ENCODE data around the gene PRMT3.

DNA sequence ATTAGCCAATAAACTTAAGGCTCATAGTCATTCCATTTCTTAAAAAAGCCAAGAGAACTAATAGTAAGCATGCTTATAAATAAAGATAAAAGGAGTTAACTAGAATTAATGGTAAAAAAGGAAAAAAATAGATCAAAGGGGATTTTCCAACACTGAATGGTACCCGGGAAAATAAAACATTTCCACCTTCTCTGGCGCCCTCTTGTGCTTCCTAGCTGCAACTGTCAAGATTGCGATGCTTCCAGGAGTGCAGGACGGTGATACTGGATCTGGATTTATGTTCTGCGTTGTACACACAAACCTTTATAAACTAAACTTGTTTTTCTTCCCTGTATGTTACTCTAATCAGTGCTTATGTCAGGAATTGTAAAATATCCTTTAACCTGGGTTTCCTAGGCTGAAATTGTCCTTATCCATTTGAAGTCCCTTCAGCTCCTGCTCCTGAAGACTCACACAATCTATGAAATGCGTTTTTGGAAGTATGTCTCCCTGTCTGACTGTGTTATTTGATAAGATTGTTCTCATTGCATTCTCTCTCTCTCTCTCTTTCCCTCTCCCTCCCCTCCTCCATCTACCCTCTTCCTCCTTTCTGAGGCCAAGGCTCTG, 33.6 kb upstream of the PRMT3 start:
- TF ChIP-seq, protein P1, sequence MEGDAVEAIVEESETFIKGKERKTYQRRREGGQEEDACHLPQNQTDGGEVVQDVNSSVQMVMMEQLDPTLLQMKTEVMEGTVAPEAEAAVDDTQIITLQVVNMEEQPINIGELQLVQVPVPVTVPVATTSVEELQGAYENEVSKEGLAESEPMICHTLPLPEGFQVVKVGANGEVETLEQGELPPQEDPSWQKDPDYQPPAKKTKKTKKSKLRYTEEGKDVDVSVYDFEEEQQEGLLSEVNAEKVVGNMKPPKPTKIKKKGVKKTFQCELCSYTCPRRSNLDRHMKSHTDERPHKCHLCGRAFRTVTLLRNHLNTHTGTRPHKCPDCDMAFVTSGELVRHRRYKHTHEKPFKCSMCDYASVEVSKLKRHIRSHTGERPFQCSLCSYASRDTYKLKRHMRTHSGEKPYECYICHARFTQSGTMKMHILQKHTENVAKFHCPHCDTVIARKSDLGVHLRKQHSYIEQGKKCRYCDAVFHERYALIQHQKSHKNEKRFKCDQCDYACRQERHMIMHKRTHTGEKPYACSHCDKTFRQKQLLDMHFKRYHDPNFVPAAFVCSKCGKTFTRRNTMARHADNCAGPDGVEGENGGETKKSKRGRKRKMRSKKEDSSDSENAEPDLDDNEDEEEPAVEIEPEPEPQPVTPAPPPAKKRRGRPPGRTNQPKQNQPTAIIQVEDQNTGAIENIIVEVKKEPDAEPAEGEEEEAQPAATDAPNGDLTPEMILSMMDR (IDR thresholded peaks at IDR 0.05) = peak in 5 of 6 experiments; percentile 34 to 72 (median 71)
- no peak for TF ChIP-seq POLR2A (IDR thresholded peaks at IDR 0.05)
